Measurements from ENCODE around the gene CCNYL1.
"Not testable (repeated sequence)": the region's sequence is repeated elsewhere in the genome, so short reads cannot be mapped to it uniquely, and the experiment has no call there.

The CCNYL1 gene

GRCh38 chr2:207690845-207691461 is 20.5 kb upstream of the CCNYL1 start:
- H3K27ac Mint-ChIP-seq; H3K36me3 Mint-ChIP-seq (ENCODE audit: low read depth): not testable (repeated sequence)

GRCh38 chr2:207692206-207693065 is 19.0 kb upstream of the CCNYL1 start:
- no peaks in the 10 kb centered on the region for H3K9me3 Mint-ChIP-seq
- H3K36me3 Mint-ChIP-seq (ENCODE audit: low read depth) = no peaks in the 10 kb centered on the region
- no peak overlapping the region for H3K27ac Mint-ChIP-seq
- H3K27me3 Mint-ChIP-seq = no peaks in the 10 kb centered on the region
- peaks cover 11% of the 10 kb centered on the region for H3K4me1 Mint-ChIP-seq (ENCODE audit: low read depth)
- H3K4me3 Mint-ChIP-seq = no peak overlapping the region

More at GRCh38 chr2:207690845-207691461, 20.5 kb upstream of the CCNYL1 start:
- H3K4me1 Mint-ChIP-seq (ENCODE audit: low read depth) = peaks cover 11% of the 10 kb centered on the region
- H3K4me3 Mint-ChIP-seq, H3K27me3 Mint-ChIP-seq, H3K9me3 Mint-ChIP-seq: not testable (repeated sequence)

GRCh38 chr2:207693641-207694249 is 17.7 kb upstream of the CCNYL1 start:
- Mint-ChIP-seq H3K9me3 (no peaks in the 10 kb centered on the region), H3K36me3 (ENCODE audit: low read depth) (no peaks in the 10 kb centered on the region), H3K4me1 (ENCODE audit: low read depth) (peaks cover 5% of the 10 kb centered on the region), H3K27ac (no peak overlapping the region), H3K27me3 (no peaks in the 10 kb centered on the region), H3K4me3 (no peak overlapping the region)

GRCh38 chr2:207694811-207695281 is 16.6 kb upstream of the CCNYL1 start:
- Mint-ChIP-seq H3K9me3 (no peaks in the 10 kb centered on the region), H3K4me1 (ENCODE audit: low read depth) (peaks cover 3% of the 10 kb centered on the region), H3K4me3 (no peak overlapping the region), H3K27me3 (no peaks in the 10 kb centered on the region), H3K36me3 (ENCODE audit: low read depth) (no peaks in the 10 kb centered on the region), H3K27ac (no peak overlapping the region)

GRCh38 chr2:207695293-207695692 is 16.1 kb upstream of the CCNYL1 start:
- no peaks in the 10 kb centered on the region for H3K9me3 Mint-ChIP-seq
- H3K4me1 Mint-ChIP-seq (ENCODE audit: low read depth) = peaks cover 3% of the 10 kb centered on the region
- no peak overlapping the region for H3K27ac Mint-ChIP-seq
- H3K4me3 Mint-ChIP-seq = no peak overlapping the region
- H3K27me3 Mint-ChIP-seq = no peaks in the 10 kb centered on the region
- H3K36me3 Mint-ChIP-seq (ENCODE audit: low read depth) = no peaks in the 10 kb centered on the region

GRCh38 chr2:207696911-207697310 is 14.5 kb upstream of the CCNYL1 start:
- H3K27me3 Mint-ChIP-seq; H3K4me1 Mint-ChIP-seq (ENCODE audit: low read depth); H3K36me3 Mint-ChIP-seq (ENCODE audit: low read depth); H3K27ac Mint-ChIP-seq; H3K9me3 Mint-ChIP-seq; H3K4me3 Mint-ChIP-seq: not testable (repeated sequence)

- H3K36me3 Mint-ChIP-seq (ENCODE audit: low read depth) = no peaks in the 10 kb centered on the region
- no peak overlapping the region for H3K27ac Mint-ChIP-seq
- no peak overlapping the region for H3K4me3 Mint-ChIP-seq
- H3K4me1 Mint-ChIP-seq (ENCODE audit: low read depth) = peaks cover under 1% of the 10 kb centered on the region
- no peaks in the 10 kb centered on the region for H3K9me3 Mint-ChIP-seq
- H3K27me3 Mint-ChIP-seq = no peaks in the 10 kb centered on the region
Measured at GRCh38 chr2:207697411-207697810, 14.0 kb upstream of the CCNYL1 start.

GRCh38 chr2:207698301-207698700 is 13.1 kb upstream of the CCNYL1 start:
- Mint-ChIP-seq H3K4me3 (no peak overlapping the region), H3K27me3 (no peaks in the 10 kb centered on the region), H3K9me3 (no peaks in the 10 kb centered on the region), H3K4me1 (ENCODE audit: low read depth) (no peaks in the 10 kb centered on the region), H3K27ac (no peak overlapping the region), H3K36me3 (ENCODE audit: low read depth) (no peaks in the 10 kb centered on the region)

GRCh38 chr2:207704078-207704477 is 7.4 kb upstream of the CCNYL1 start:
- Mint-ChIP-seq H3K27me3 (no peaks in the 10 kb centered on the region), H3K4me3 (no peak overlapping the region)

GRCh38 chr2:207704671-207705070 is 6.8 kb upstream of the CCNYL1 start:
- no peaks in the 10 kb centered on the region for H3K36me3 Mint-ChIP-seq (ENCODE audit: low read depth)
- no peak overlapping the region for H3K4me3 Mint-ChIP-seq
- no peaks in the 10 kb centered on the region for H3K4me1 Mint-ChIP-seq (ENCODE audit: low read depth)
- no peaks in the 10 kb centered on the region for H3K27me3 Mint-ChIP-seq
- no peak overlapping the region for H3K27ac Mint-ChIP-seq
- H3K9me3 Mint-ChIP-seq = no peaks in the 10 kb centered on the region

More at GRCh38 chr2:207704078-207704477, 7.4 kb upstream of the CCNYL1 start:
- no peaks in the 10 kb centered on the region for H3K36me3 Mint-ChIP-seq (ENCODE audit: low read depth)
- H3K4me1 Mint-ChIP-seq (ENCODE audit: low read depth) = no peaks in the 10 kb centered on the region
- H3K27ac Mint-ChIP-seq = no peak overlapping the region
- H3K9me3 Mint-ChIP-seq = no peaks in the 10 kb centered on the region

- Mint-ChIP-seq H3K9me3 (no peaks in the 10 kb centered on the region), H3K27me3 (no peaks in the 10 kb centered on the region), H3K27ac (no peak overlapping the region)
Measured at GRCh38 chr2:207706936-207707860, 4.2 kb upstream of the CCNYL1 start.

GRCh38 chr2:207711750-207712530 is 500 bp downstream of the CCNYL1 start:
- Mint-ChIP-seq H3K36me3 (ENCODE audit: low read depth) (peaks cover 13% of the 10 kb centered on the region), H3K4me1 (ENCODE audit: low read depth) (peaks cover 27% of the 10 kb centered on the region), H3K4me3 (peak overlapping the region; percentile 93), H3K27ac (peak overlapping the region; percentile 80), H3K9me3 (no peaks in the 10 kb centered on the region), H3K27me3 (no peaks in the 10 kb centered on the region)

More at GRCh38 chr2:207706936-207707860, 4.2 kb upstream of the CCNYL1 start:
- peaks cover 6% of the 10 kb centered on the region for H3K4me1 Mint-ChIP-seq (ENCODE audit: low read depth)
- no peak overlapping the region for H3K4me3 Mint-ChIP-seq
- no peaks in the 10 kb centered on the region for H3K36me3 Mint-ChIP-seq (ENCODE audit: low read depth)

- Mint-ChIP-seq H3K27me3 (no peaks in the 10 kb centered on the region), H3K4me1 (ENCODE audit: low read depth) (peaks cover 26% of the 10 kb centered on the region)
Measured at GRCh38 chr2:207716056-207716455, 4.6 kb downstream of the CCNYL1 start.

GRCh38 chr2:207718521-207718920 is 7.1 kb downstream of the CCNYL1 start:
- peaks cover 25% of the 10 kb centered on the region for H3K4me1 Mint-ChIP-seq (ENCODE audit: low read depth)
- H3K9me3 Mint-ChIP-seq = no peaks in the 10 kb centered on the region
- no peak overlapping the region for H3K27ac Mint-ChIP-seq
- H3K4me3 Mint-ChIP-seq = no peak overlapping the region
- H3K36me3 Mint-ChIP-seq (ENCODE audit: low read depth) = peaks cover 13% of the 10 kb centered on the region
- no peaks in the 10 kb centered on the region for H3K27me3 Mint-ChIP-seq

More at GRCh38 chr2:207716056-207716455, 4.6 kb downstream of the CCNYL1 start:
- Mint-ChIP-seq H3K4me3 (no peak overlapping the region), H3K27ac (no peak overlapping the region), H3K36me3 (ENCODE audit: low read depth) (peaks cover 13% of the 10 kb centered on the region), H3K9me3 (no peaks in the 10 kb centered on the region)

Measured in stimulated activated naive CD8-positive, alpha-beta T cell treated with anti-CD3 and anti-CD28 coated beads, Interleukin-15, Interleukin-2, amounts not matched to agents 100 ng/mL and 50 ng/mL, for 24 hours (primary cell).